ENCODE results near the gene IL17A. TPM values are rescaled to one million over a fixed set of nuclear protein-coding genes. Genes with fewer than 3 reads are reported as not detected.
"Not testable (repeated sequence)": the region's sequence is repeated elsewhere in the genome, so short reads cannot be mapped to it uniquely, and the experiment has no call there.

Gene IL17A
- total RNA-seq, 1 donor from 2014 or later, result not detected

- H3K9me3 Mint-ChIP-seq, result peaks cover 21% of the 10 kb centered on the region
- no peaks in the 10 kb centered on the region for H3K36me3 Mint-ChIP-seq
- no peaks in the 10 kb centered on the region for H3K4me1 Mint-ChIP-seq
- no peak overlapping the region for H3K4me3 Mint-ChIP-seq
- H3K27ac Mint-ChIP-seq, result no peak overlapping the region
- peaks cover 24% of the 10 kb centered on the region for H3K27me3 Mint-ChIP-seq (ENCODE audit: low read depth)
- TF ChIP-seq CTCF (IDR thresholded peaks at IDR 0.05; ENCODE audit: unreplicated experiment), result no peak
- no peak for DNase-seq (ENCODE audit: low spot score in 2 of 2, unreplicated experiment in 2 of 2)
Measured at GRCh38 chr6:52164319-52165094, 21.7 kb upstream of the IL17A start.

GRCh38 chr6:52167267-52167666, 18.9 kb upstream of the IL17A start:
- Mint-ChIP-seq H3K4me3 (no peak overlapping the region), H3K4me1 (no peaks in the 10 kb centered on the region), H3K9me3 (peaks cover 17% of the 10 kb centered on the region), H3K27me3 (ENCODE audit: low read depth) (peaks cover 27% of the 10 kb centered on the region), H3K27ac (no peak overlapping the region), H3K36me3 (no peaks in the 10 kb centered on the region)
- TF ChIP-seq CTCF (IDR thresholded peaks at IDR 0.05; ENCODE audit: unreplicated experiment), result no peak
- no peak for DNase-seq (ENCODE audit: low spot score in 2 of 2, unreplicated experiment in 2 of 2)

GRCh38 chr6:52168351-52168750, 17.8 kb upstream of the IL17A start:
- not testable (repeated sequence) for DNase-seq (ENCODE audit: low spot score in 2 of 2, unreplicated experiment in 2 of 2); H3K4me1 Mint-ChIP-seq; H3K36me3 Mint-ChIP-seq; H3K4me3 Mint-ChIP-seq; H3K27ac Mint-ChIP-seq
- Mint-ChIP-seq H3K27me3 (ENCODE audit: low read depth) (peaks cover 27% of the 10 kb centered on the region), H3K9me3 (peaks cover 17% of the 10 kb centered on the region)

GRCh38 chr6:52174118-52174517, 12.1 kb upstream of the IL17A start:
- peaks cover 6% of the 10 kb centered on the region for H3K9me3 Mint-ChIP-seq
- no peaks in the 10 kb centered on the region for H3K4me1 Mint-ChIP-seq
- no peak overlapping the region for H3K27ac Mint-ChIP-seq

GRCh38 chr6:52176550-52176949, 9.6 kb upstream of the IL17A start:
- DNase-seq (ENCODE audit: low spot score in 2 of 2, unreplicated experiment in 2 of 2), result no peak
- no peak overlapping the region for H3K27ac Mint-ChIP-seq
- no peaks in the 10 kb centered on the region for H3K36me3 Mint-ChIP-seq
- no peak for TF ChIP-seq CTCF (IDR thresholded peaks at IDR 0.05; ENCODE audit: unreplicated experiment)
- H3K27me3 Mint-ChIP-seq (ENCODE audit: low read depth), result peaks cover 15% of the 10 kb centered on the region
- H3K4me1 Mint-ChIP-seq, result no peaks in the 10 kb centered on the region
- H3K9me3 Mint-ChIP-seq, result no peaks in the 10 kb centered on the region
- H3K4me3 Mint-ChIP-seq, result no peak overlapping the region

More at GRCh38 chr6:52174118-52174517, 12.1 kb upstream of the IL17A start:
- Mint-ChIP-seq H3K4me3 (no peak overlapping the region), H3K27me3 (ENCODE audit: low read depth) (peaks cover 13% of the 10 kb centered on the region), H3K36me3 (no peaks in the 10 kb centered on the region)
- no peak for TF ChIP-seq CTCF (IDR thresholded peaks at IDR 0.05; ENCODE audit: unreplicated experiment)
- DNase-seq (ENCODE audit: low spot score in 2 of 2, unreplicated experiment in 2 of 2), result no peak

- TF ChIP-seq CTCF (IDR thresholded peaks at IDR 0.05; ENCODE audit: unreplicated experiment), result no peak
- Mint-ChIP-seq H3K27me3 (ENCODE audit: low read depth) (peaks cover 17% of the 10 kb centered on the region), H3K4me1 (no peaks in the 10 kb centered on the region), H3K9me3 (no peaks in the 10 kb centered on the region), H3K4me3 (no peak overlapping the region), H3K36me3 (no peaks in the 10 kb centered on the region), H3K27ac (no peak overlapping the region)
- DNase-seq (ENCODE audit: low spot score in 2 of 2, unreplicated experiment in 2 of 2), result no peak
Measured at GRCh38 chr6:52177961-52178360, 8.2 kb upstream of the IL17A start.
